Measurements from ENCODE around the gene EME2. TPM values are rescaled to one million over a fixed set of nuclear protein-coding genes. Genes with fewer than 3 reads are reported as not detected.

Gene EME2
- total RNA-seq, 1 donor from 2014 or later = 19.2 TPM

DNA sequence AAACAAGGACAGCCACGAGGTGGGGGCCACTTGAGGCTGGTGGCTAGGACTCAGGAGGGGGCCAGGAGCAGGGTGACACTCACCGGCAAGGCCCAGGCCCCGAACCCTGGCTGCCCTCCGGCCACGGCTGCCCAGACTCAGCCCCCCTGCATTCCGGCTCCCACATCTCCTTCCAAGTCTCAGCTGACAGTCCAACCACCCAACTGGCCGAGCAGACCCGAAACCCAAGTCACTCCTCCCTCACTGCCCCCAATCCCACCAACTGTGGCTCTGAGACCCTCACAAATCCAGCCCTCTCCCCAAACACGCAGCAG, 44.6 kb downstream of the EME2 start:
- Histone ChIP-seq H3K27ac (no peak overlapping the region), H3K9me3 (no peaks in the 10 kb centered on the region), H3K4me1 (peaks cover 11% of the 10 kb centered on the region), H3K4me3 (no peak overlapping the region), H3K36me3 (peaks cover 66% of the 10 kb centered on the region), H3K27me3 (no peaks in the 10 kb centered on the region)
- intact Hi-C loops (cut with DNase I) = no loop called here
- TF ChIP-seq, protein P1, sequence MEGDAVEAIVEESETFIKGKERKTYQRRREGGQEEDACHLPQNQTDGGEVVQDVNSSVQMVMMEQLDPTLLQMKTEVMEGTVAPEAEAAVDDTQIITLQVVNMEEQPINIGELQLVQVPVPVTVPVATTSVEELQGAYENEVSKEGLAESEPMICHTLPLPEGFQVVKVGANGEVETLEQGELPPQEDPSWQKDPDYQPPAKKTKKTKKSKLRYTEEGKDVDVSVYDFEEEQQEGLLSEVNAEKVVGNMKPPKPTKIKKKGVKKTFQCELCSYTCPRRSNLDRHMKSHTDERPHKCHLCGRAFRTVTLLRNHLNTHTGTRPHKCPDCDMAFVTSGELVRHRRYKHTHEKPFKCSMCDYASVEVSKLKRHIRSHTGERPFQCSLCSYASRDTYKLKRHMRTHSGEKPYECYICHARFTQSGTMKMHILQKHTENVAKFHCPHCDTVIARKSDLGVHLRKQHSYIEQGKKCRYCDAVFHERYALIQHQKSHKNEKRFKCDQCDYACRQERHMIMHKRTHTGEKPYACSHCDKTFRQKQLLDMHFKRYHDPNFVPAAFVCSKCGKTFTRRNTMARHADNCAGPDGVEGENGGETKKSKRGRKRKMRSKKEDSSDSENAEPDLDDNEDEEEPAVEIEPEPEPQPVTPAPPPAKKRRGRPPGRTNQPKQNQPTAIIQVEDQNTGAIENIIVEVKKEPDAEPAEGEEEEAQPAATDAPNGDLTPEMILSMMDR (IDR thresholded peaks at IDR 0.05) = no peak
- DNase-seq (peak; percentile 60), ATAC-seq (no peak)

- Histone ChIP-seq H3K4me1 (peaks cover 6% of the 10 kb centered on the region), H3K36me3 (peaks cover 71% of the 10 kb centered on the region), H3K27ac (no peak overlapping the region), H3K4me3 (no peak overlapping the region), H3K9me3 (no peaks in the 10 kb centered on the region), H3K27me3 (no peaks in the 10 kb centered on the region)
- intact Hi-C loops (cut with DNase I) = no loop called here
- ATAC-seq (no peak), DNase-seq (no peak)
- TF ChIP-seq, protein P1 (IDR thresholded peaks at IDR 0.05) = no peak
Observed at GRCh38 chr16:1817716-1818115, 45.1 kb downstream of the EME2 start.

GRCh38 chr16:1818204-1818872, 45.7 kb downstream of the EME2 start:
- TF ChIP-seq, protein P1 (IDR thresholded peaks at IDR 0.05) = no peak
- DNase-seq = no peak
- no peaks in the 10 kb centered on the region for H3K9me3 ChIP-seq
- H3K27me3 ChIP-seq = no peaks in the 10 kb centered on the region
- no peak for ATAC-seq
- H3K36me3 ChIP-seq = peaks cover 73% of the 10 kb centered on the region
- H3K4me3 ChIP-seq = no peak overlapping the region
- H3K27ac ChIP-seq = no peak overlapping the region
- intact Hi-C loops (cut with DNase I) = no loop called here
- peaks cover under 1% of the 10 kb centered on the region for H3K4me1 ChIP-seq

- H3K36me3 ChIP-seq = peaks cover 71% of the 10 kb centered on the region
Observed at GRCh38 chr16:1818873-1819525, 46.4 kb downstream of the EME2 start.

DNA sequence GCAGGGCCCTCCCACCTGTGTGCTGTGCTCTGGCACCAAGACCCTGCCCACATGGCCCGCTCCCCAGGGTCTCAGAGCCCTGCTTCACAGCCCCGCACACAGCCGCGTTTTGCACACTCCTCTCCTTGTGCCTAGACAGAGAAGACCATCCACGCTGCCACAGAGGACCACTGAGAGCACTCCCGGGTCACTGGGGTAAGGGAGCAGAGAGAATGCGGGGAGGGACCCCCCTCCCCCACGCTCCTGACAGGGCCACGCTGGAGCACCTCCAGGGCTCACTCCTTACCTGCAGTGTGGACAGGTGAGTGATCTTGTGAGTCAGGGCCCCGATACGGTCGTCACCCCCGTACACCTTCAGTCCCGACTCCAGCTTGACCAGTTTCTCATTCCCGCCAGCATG, 47.0 kb downstream of the EME2 start:
- H3K4me1 ChIP-seq = peaks cover 2% of the 10 kb centered on the region
- TF ChIP-seq, protein P1 (IDR thresholded peaks at IDR 0.05) = no peak
- H3K27ac ChIP-seq = no peak overlapping the region
- no peak overlapping the region for H3K4me3 ChIP-seq
- intact Hi-C loops (cut with DNase I) = no loop called here
- no peaks in the 10 kb centered on the region for H3K9me3 ChIP-seq
- no peaks in the 10 kb centered on the region for H3K27me3 ChIP-seq
- peaks cover 69% of the 10 kb centered on the region for H3K36me3 ChIP-seq
- DNase-seq (no peak), ATAC-seq (no peak)

More at GRCh38 chr16:1818873-1819525, 46.4 kb downstream of the EME2 start:
- no peak for ATAC-seq
- intact Hi-C loops (cut with DNase I) = no loop called here
- H3K9me3 ChIP-seq = no peaks in the 10 kb centered on the region
- TF ChIP-seq, protein P1 (IDR thresholded peaks at IDR 0.05) = no peak
- no peak overlapping the region for H3K4me3 ChIP-seq
- no peak overlapping the region for H3K27ac ChIP-seq
- H3K27me3 ChIP-seq = no peaks in the 10 kb centered on the region
- peak; percentile 54 for DNase-seq
- no peaks in the 10 kb centered on the region for H3K4me1 ChIP-seq
